A549 (cell line): Measurements from ENCODE around the gene CLEC2D.

Source experiments
- GATA3 ChIP-seq: IDR thresholded peaks from 2 replicates; pipeline ENCODE4 v1.6.1; 2012; ENCODE audit warnings: borderline replicate concordance
- TF ChIP-seq, protein P1 (sequence below): fragments of 150-350 bp; IDR thresholded peaks from 2 replicates; pipeline ENCODE4 v1.6.1; 2014; ENCODE audit warnings: low read depth, mild to moderate bottlenecking, low read length

DNA sequence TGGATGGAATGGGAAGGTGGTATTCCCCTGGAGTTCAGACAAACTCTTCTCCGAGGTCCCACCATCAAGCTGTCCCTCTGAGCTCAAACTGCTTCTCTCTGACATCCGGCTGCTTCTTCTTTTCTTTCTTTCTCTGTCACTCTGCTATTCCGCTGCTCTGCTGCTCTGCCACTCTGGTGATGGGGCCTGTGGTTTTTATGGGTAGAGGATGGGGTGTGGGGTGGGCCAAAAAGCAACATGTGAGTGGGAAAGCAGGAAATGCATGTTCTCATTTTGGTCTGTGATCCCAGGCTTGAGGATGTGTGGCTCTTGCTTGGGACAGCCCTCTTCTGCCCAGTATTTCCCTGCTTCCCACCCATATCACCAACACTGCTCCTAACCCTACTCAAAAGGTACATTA is 32.7 kb downstream of the CLEC2D start:
- TF ChIP-seq, protein P1, sequence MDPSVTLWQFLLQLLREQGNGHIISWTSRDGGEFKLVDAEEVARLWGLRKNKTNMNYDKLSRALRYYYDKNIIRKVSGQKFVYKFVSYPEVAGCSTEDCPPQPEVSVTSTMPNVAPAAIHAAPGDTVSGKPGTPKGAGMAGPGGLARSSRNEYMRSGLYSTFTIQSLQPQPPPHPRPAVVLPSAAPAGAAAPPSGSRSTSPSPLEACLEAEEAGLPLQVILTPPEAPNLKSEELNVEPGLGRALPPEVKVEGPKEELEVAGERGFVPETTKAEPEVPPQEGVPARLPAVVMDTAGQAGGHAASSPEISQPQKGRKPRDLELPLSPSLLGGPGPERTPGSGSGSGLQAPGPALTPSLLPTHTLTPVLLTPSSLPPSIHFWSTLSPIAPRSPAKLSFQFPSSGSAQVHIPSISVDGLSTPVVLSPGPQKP = no peak
- no peak for TF ChIP-seq GATA3
